CD4-positive, alpha-beta T cell (primary cell): ENCODE data around the gene ABTB1. TPM values are rescaled to one million over a fixed set of nuclear protein-coding genes. Genes with fewer than 3 reads are reported as not detected.

ENCODE experiments used
- ATAC-seq: fragments of 200-7000 bp; cut with Tn5 transposase; one replicate; pipeline ENCODE4 v1.10.0; 2022; ENCODE audit warnings: mild to moderate bottlenecking; ENCODE audit not compliant: poor library complexity
- CTCF ChIA-PET: fragments of 350-600 bp; sonication (Branson Sonifier 250); formaldehyde crosslinking; loops from one replicate; lab custom pipeline; 2021; ENCODE audit warnings: antibody characterized with exemption, inconsistent platforms; lab: Charles Lee
- POLR2A ChIA-PET: fragments of 350-600 bp; sonication (Branson Sonifier 250); formaldehyde crosslinking; loops from one replicate; lab custom pipeline; 2021; ENCODE audit warnings: antibody characterized with exemption, inconsistent platforms; lab: Charles Lee
- DNase-seq, 14 experiments: peaks; one replicate each; pipeline ENCODE4 v3.0.0-alpha.2; 2013 to 2020; ENCODE audit warnings: mixed read lengths in 2 of 14
- H3K27ac ChIP-seq, 2 donors: one replicate each; pipeline versions ENCODE4 v1.5.1 to v1.7.0; 2013; ENCODE audit warnings: low read length in 2 of 2, low read depth in 1 of 2, mild to moderate bottlenecking in 1 of 2
- H3K27me3 ChIP-seq, 2 experiments: 1 replicate in 1 of 2; 2 replicates in 1 of 2; pipeline versions ENCODE4 v1.6.1 to v1.7.0; 2013; ENCODE audit warnings: low read length in 2 of 2, control low read depth in 1 of 2, mild to moderate bottlenecking in 1 of 2, moderate library complexity in 1 of 2; ENCODE audit not compliant: insufficient read depth in 2 of 2, control insufficient read depth in 1 of 2
- H3K36me3 ChIP-seq: one replicate; pipeline ENCODE4 v1.6.1; 2013; ENCODE audit warnings: low read length, control low read depth; ENCODE audit not compliant: insufficient read depth
- H3K4me1 ChIP-seq: one replicate; pipeline ENCODE4 v1.6.1; 2013; ENCODE audit warnings: low read length, control low read depth; ENCODE audit not compliant: insufficient read depth
- H3K4me3 ChIP-seq: one replicate; pipeline ENCODE4 v1.5.1; 2013; ENCODE audit warnings: mild to moderate bottlenecking, low read length, moderate library complexity
- H3K9me3 ChIP-seq, 2 experiments: 1 replicate in 1 of 2; 2 replicates in 1 of 2; pipeline versions ENCODE4 v1.6.1 to v1.7.0; 2013; ENCODE audit warnings: low read length in 2 of 2, mild to moderate bottlenecking in 2 of 2, control low read depth in 1 of 2, moderate library complexity in 1 of 2; ENCODE audit not compliant: control insufficient read depth in 1 of 2, insufficient read depth in 1 of 2
- H3K27ac Mint-ChIP-seq: one replicate; pipeline ENCODE4 v1.8.0; 2020; ENCODE audit warnings: mixed read lengths
- H3K27me3 Mint-ChIP-seq: one replicate; pipeline ENCODE4 v1.8.0; 2021; ENCODE audit warnings: mixed read lengths
- H3K36me3 Mint-ChIP-seq: one replicate; pipeline ENCODE4 v1.8.0; 2021; ENCODE audit warnings: low read depth, mixed read lengths
- H3K4me1 Mint-ChIP-seq: one replicate; pipeline ENCODE4 v1.8.0; 2021; ENCODE audit warnings: low read depth, mixed read lengths
- H3K4me3 Mint-ChIP-seq: one replicate; pipeline ENCODE4 v1.8.0; 2020; ENCODE audit warnings: mild to moderate bottlenecking, mixed read lengths
- H3K9me3 Mint-ChIP-seq: one replicate; pipeline ENCODE4 v1.8.0; 2020; ENCODE audit warnings: mixed read lengths
- CTCF ChIP-seq: fragments of 200-600 bp; IDR thresholded peaks from one replicate; pipeline ENCODE4 v1.8.0; 2022; ENCODE audit warnings: antibody characterized with exemption, mild to moderate bottlenecking
- intact Hi-C, 2 experiments: fragments of 100-400 bp; cut with DNase I in 1 of 2; cut with micrococcal nuclease in 1 of 2; formaldehyde crosslinking; loops; one replicate each; pipeline versions ENCODE4 v1.15.1 to v1.9.0; 2023 to 2025; cut with DNase I, micrococcal nuclease
- total RNA-seq, 174 experiments: library from RNA in 2 of 174; stranded (reverse) in 2 of 174; gene quantifications; one replicate each; pipeline ENCODE4 v1.2.3 and lab custom pipeline; 2021 to 2026

The ABTB1 gene
- total RNA-seq, 2 experiments from 2014 or later = 116 to 118 TPM

- Mint-ChIP-seq H3K36me3 (no peaks in the 10 kb centered on the region), H3K4me1 (peaks cover 10% of the 10 kb centered on the region), H3K4me3 (no peak overlapping the region), H3K9me3 (no peaks in the 10 kb centered on the region), H3K27ac (no peak overlapping the region), H3K27me3 (no peaks in the 10 kb centered on the region)
- CTCF ChIA-PET = no interaction called here
- Histone ChIP-seq H3K9me3 (no peaks in the 10 kb centered on the region), H3K4me3 (no peak overlapping the region), H3K27ac (no peak overlapping the region), H3K27me3 (no peaks in the 10 kb centered on the region), H3K4me1 (peaks cover 10% of the 10 kb centered on the region), H3K36me3 (no peaks in the 10 kb centered on the region)
- TF ChIP-seq CTCF = no peak
- intact Hi-C loops = no loop called here
- ATAC-seq = no peak
- no peak for DNase-seq
- POLR2A ChIA-PET = interaction anchor here (0.6 kb wide), 1 partner anchor 256 kb away, joined by 7 read pairs; no protein-coding TSS in a partner anchor
Observed at GRCh38 chr3:127640042-127640355, 32.8 kb upstream of the ABTB1 start.

GRCh38 chr3:127644641-127645370 lies 27.9 kb upstream of the ABTB1 start:
- no peaks in the 10 kb centered on the region for H3K27me3 ChIP-seq
- H3K4me1 ChIP-seq = no peaks in the 10 kb centered on the region
- ATAC-seq (no peak), DNase-seq (no peak)
- Mint-ChIP-seq H3K36me3 (no peaks in the 10 kb centered on the region), H3K27me3 (no peaks in the 10 kb centered on the region), H3K27ac (no peak overlapping the region), H3K4me3 (no peak overlapping the region), H3K9me3 (no peaks in the 10 kb centered on the region), H3K4me1 (no peaks in the 10 kb centered on the region)
- CTCF ChIA-PET = no interaction called here
- no peaks in the 10 kb centered on the region for H3K36me3 ChIP-seq
- intact Hi-C loops = no loop called here
- no peak overlapping the region for H3K4me3 ChIP-seq
- POLR2A ChIA-PET = no interaction called here
- TF ChIP-seq CTCF = no peak
- no peak overlapping the region for H3K27ac ChIP-seq
- no peaks in the 10 kb centered on the region for H3K9me3 ChIP-seq

- intact Hi-C loops = no loop called here
- no peak overlapping the region for H3K4me3 Mint-ChIP-seq
Observed at GRCh38 chr3:127645371-127646015, 27.3 kb upstream of the ABTB1 start.

More at GRCh38 chr3:127645371-127646015, 27.3 kb upstream of the ABTB1 start:
- H3K27me3 ChIP-seq = no peaks in the 10 kb centered on the region
- ChIA-PET CTCF (no interaction called here), POLR2A (no interaction called here)
- no peaks in the 10 kb centered on the region for H3K36me3 Mint-ChIP-seq
- DNase-seq (no peak), ATAC-seq (no peak)
- no peak overlapping the region for H3K27ac Mint-ChIP-seq
- H3K4me1 Mint-ChIP-seq = no peaks in the 10 kb centered on the region
- H3K27ac ChIP-seq = no peak overlapping the region
- no peaks in the 10 kb centered on the region for H3K9me3 ChIP-seq
- H3K27me3 Mint-ChIP-seq = no peaks in the 10 kb centered on the region
- no peaks in the 10 kb centered on the region for H3K36me3 ChIP-seq
- H3K4me1 ChIP-seq = no peaks in the 10 kb centered on the region
- TF ChIP-seq CTCF = no peak
- no peaks in the 10 kb centered on the region for H3K9me3 Mint-ChIP-seq
- H3K4me3 ChIP-seq = no peak overlapping the region
